Measurements from ENCODE around the gene STK11IP.

Gene STK11IP

DNA sequence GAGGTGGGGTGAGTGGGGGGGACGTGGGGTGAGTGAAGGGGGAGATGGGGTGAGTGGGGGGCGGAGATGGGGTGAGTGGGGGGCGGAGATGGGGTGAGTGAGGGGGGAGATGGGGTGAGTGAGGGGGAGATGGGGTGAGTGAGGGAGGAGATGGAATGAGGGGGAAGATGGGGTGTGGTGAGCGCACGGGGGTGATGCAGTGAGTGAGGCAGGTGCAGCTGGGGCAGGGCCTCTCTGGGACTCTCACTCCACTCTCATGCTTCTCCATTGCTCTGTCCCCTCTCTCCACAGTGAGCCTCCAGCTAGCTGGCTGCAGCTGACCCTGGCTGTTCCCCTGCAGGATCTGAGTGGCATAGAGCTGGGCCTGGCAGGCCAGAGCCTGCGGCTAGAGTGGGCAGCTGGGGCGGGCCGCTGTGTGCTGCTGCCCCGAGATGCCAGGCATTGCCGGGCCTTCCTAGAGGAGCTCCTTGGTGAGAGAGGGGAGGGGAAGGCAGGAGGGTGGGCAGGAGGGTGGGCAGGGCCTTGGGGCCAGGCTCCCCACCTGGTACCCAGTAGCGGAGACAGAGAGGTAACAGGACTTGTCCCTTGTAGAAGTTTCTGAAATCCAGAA, 15.9 kb downstream of the STK11IP start:
- Histone ChIP-seq H3K79me2 (ENCODE audit: low read length) (no peaks in the 10 kb centered on the region), H3K4me2 (ENCODE audit: low read depth, low read length) (no peak overlapping the region), H3K4me1 (ENCODE audit: low read length) (peaks cover 5% of the 10 kb centered on the region), H3K27ac (ENCODE audit: low read length) (no peak overlapping the region), H3K9ac (ENCODE audit: low read length) (no peak overlapping the region), H3F3A (ENCODE audit: insufficient read depth, low read length) (no peaks in the 10 kb centered on the region), H3K4me3 (ENCODE audit: low read length) (no peak overlapping the region), H3K9me2 (replicated peaks; ENCODE audit: insufficient read depth, low read length) (no peaks in the 10 kb centered on the region), H3K36me3 (replicated peaks; ENCODE audit: insufficient read depth, low read length) (no peaks in the 10 kb centered on the region), H3K27me3 (replicated peaks; ENCODE audit: insufficient read depth, low read length) (no peaks in the 10 kb centered on the region), H4K20me1 (ENCODE audit: insufficient read depth, low read length) (no peaks in the 10 kb centered on the region), H2AFZ (ENCODE audit: low read length) (no peak overlapping the region), H3K9me3 (replicated peaks; ENCODE audit: insufficient read depth, low read length) (no peaks in the 10 kb centered on the region)
- no peak for DNase-seq
- TF ChIP-seq, protein P1, sequence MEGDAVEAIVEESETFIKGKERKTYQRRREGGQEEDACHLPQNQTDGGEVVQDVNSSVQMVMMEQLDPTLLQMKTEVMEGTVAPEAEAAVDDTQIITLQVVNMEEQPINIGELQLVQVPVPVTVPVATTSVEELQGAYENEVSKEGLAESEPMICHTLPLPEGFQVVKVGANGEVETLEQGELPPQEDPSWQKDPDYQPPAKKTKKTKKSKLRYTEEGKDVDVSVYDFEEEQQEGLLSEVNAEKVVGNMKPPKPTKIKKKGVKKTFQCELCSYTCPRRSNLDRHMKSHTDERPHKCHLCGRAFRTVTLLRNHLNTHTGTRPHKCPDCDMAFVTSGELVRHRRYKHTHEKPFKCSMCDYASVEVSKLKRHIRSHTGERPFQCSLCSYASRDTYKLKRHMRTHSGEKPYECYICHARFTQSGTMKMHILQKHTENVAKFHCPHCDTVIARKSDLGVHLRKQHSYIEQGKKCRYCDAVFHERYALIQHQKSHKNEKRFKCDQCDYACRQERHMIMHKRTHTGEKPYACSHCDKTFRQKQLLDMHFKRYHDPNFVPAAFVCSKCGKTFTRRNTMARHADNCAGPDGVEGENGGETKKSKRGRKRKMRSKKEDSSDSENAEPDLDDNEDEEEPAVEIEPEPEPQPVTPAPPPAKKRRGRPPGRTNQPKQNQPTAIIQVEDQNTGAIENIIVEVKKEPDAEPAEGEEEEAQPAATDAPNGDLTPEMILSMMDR (IDR thresholded peaks at IDR 0.05; ENCODE audit: low read length): no peak
- TF ChIP-seq EZH2phosphoT487 (IDR thresholded peaks at IDR 0.05; ENCODE audit: low read length) (no peak), EZH2 (optimal IDR thresholded peaks at IDR 0.05; ENCODE audit: low read depth, low read length) (no peak)

DNA sequence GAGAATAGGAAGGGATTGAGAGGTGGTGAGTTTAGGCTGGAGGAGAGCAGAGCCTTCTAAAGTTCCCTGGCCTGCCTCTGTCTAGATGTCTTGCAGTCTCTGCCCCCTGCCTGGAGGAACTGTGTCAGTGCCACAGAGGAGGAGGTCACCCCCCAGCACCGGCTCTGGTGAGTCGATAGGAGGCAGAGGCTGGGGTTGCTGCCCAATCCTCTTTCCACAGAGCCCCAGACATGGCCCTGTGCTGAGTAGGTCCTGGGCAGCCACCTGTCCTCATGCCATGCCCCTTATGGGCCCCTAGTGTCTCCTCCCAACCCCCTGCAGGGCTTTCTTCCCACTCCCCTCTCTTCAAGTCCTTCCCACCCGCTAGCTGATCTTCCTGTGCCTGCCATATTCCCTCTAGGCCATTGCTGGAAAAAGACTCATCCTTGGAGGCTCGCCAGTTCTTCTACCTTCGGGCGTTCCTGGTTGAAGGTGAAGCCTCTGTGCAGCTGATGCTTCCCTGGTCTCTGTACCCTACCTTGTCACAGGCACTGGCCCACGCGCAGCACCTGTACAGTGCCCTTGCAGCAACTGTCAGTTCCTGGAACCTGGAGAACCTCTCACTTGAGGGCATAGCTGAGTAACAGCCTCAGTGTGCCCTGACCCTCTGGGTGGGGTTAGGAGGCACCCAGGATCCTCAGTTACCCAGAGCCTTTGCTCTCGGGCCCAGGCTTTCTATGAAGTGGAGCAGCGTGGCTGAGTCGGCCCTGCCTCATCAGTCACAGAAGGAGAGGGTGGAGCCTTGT, 16.6 kb downstream of the STK11IP start:
- Histone ChIP-seq H3K4me3 (ENCODE audit: low read length) (no peak overlapping the region), H2AFZ (ENCODE audit: low read length) (no peak overlapping the region), H3K27ac (ENCODE audit: low read length) (no peak overlapping the region), H3F3A (ENCODE audit: insufficient read depth, low read length) (no peaks in the 10 kb centered on the region), H3K79me2 (ENCODE audit: low read length) (no peaks in the 10 kb centered on the region), H3K4me2 (ENCODE audit: low read depth, low read length) (no peak overlapping the region), H3K36me3 (replicated peaks; ENCODE audit: insufficient read depth, low read length) (no peaks in the 10 kb centered on the region), H3K9me2 (replicated peaks; ENCODE audit: insufficient read depth, low read length) (no peaks in the 10 kb centered on the region), H4K20me1 (ENCODE audit: insufficient read depth, low read length) (no peaks in the 10 kb centered on the region), H3K9ac (ENCODE audit: low read length) (no peak overlapping the region), H3K27me3 (replicated peaks; ENCODE audit: insufficient read depth, low read length) (no peaks in the 10 kb centered on the region), H3K9me3 (replicated peaks; ENCODE audit: insufficient read depth, low read length) (no peaks in the 10 kb centered on the region), H3K4me1 (ENCODE audit: low read length) (peaks cover 5% of the 10 kb centered on the region)
- no peak for TF ChIP-seq EZH2phosphoT487 (IDR thresholded peaks at IDR 0.05; ENCODE audit: low read length)
- no peak for TF ChIP-seq EZH2 (optimal IDR thresholded peaks at IDR 0.05; ENCODE audit: low read depth, low read length)
- TF ChIP-seq, protein P1 (IDR thresholded peaks at IDR 0.05; ENCODE audit: low read length): no peak
- DNase-seq: no peak

DNA sequence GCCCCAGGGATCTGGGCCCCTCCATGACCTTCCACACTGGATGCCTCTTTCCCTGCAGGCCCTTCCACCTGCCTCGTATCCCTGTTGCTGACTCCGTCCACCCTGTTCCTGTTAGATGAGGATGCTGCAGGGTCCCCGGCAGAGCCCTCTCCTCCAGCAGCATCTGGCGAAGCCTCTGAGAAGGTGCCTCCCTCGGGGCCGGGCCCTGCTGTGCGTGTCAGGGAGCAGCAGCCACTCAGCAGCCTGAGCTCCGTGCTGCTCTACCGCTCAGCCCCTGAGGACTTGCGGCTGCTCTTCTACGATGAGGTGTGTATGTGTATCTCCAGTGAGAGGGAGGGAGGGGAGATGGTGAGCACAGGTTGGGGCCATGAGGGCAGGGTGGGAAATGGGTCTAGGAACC, 17.4 kb downstream of the STK11IP start:
- H3K9ac ChIP-seq (ENCODE audit: low read length): no peak overlapping the region
- TF ChIP-seq EZH2 (optimal IDR thresholded peaks at IDR 0.05; ENCODE audit: low read depth, low read length) (no peak), EZH2phosphoT487 (IDR thresholded peaks at IDR 0.05; ENCODE audit: low read length) (no peak)
- TF ChIP-seq, protein P1 (IDR thresholded peaks at IDR 0.05; ENCODE audit: low read length): no peak
- no peak overlapping the region for H2AFZ ChIP-seq (ENCODE audit: low read length)
- no peaks in the 10 kb centered on the region for H3K36me3 ChIP-seq (replicated peaks; ENCODE audit: insufficient read depth, low read length)
- no peaks in the 10 kb centered on the region for H3K9me3 ChIP-seq (replicated peaks; ENCODE audit: insufficient read depth, low read length)
- H3K4me2 ChIP-seq (ENCODE audit: low read depth, low read length): no peak overlapping the region
- DNase-seq: no peak
- H3K4me3 ChIP-seq (ENCODE audit: low read length): no peak overlapping the region
- H3K27me3 ChIP-seq (replicated peaks; ENCODE audit: insufficient read depth, low read length): no peaks in the 10 kb centered on the region
- H3K9me2 ChIP-seq (replicated peaks; ENCODE audit: insufficient read depth, low read length): no peaks in the 10 kb centered on the region
- H3F3A ChIP-seq (ENCODE audit: insufficient read depth, low read length): no peaks in the 10 kb centered on the region
- peaks cover 5% of the 10 kb centered on the region for H3K4me1 ChIP-seq (ENCODE audit: low read length)
- H3K27ac ChIP-seq (ENCODE audit: low read length): no peak overlapping the region
- H3K79me2 ChIP-seq (ENCODE audit: low read length): no peaks in the 10 kb centered on the region
- no peaks in the 10 kb centered on the region for H4K20me1 ChIP-seq (ENCODE audit: insufficient read depth, low read length)
